HL-60/S4 treated with phorbol 12-myristate 13-acetate at 8.2 ng/mL for 4 days and 3 days (cell line): ENCODE data around the gene CD93.

ENCODE experiments used
- in situ Hi-C: fragments of 300-500 bp; cut with MboI; formaldehyde crosslinking; loops from 2 replicates; pipeline ENCODE4 v1.15.0; 2022; ENCODE audit warnings: low sequenced_read_pairs

Gene CD93

GRCh38 chr20:23062632-23063031 is 23.5 kb downstream of the CD93 start:
- in situ Hi-C loops, result loop anchor here (25.0 kb wide), 1 partner anchor 175 kb away; no protein-coding TSS in a partner anchor

DNA sequence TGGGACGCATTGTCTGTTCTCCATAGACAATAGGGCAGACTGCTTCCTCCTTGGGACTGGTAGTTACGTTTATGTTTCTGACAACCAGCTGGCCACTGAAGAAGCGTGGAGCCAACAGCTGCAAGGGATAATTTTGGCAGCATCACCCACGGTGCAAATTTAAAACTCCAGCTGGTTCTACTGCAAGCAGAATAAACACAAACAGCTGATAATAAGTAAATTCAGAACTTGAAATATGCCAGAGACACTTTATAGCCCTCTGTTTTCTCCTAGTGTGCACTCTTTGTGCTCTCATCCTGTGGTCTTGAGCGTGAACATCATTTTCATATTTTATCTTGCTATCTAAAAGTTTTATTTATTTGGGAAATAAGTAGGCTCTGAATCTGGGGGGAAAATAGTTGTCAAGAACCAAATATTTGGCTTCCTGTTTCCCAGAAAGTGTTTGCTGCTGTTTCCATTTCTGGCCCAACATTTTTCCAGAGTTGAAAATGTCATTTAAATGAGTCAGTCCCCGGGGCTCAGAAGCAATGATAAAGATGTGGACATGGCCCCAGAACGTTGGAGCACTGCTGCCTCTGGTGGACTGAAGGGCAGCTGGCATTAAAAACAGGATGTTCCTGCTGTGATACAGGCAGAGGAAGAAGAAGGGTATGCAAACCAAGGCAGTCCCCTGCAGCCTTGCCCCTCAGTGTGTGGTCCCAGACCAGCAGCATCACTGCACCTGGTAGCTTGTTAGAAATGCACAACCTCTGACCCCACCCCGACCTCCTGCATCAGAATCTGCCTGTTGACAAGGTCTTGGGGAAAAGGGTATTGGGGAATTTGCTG is 24.2 kb downstream of the CD93 start:
- in situ Hi-C loops, result loop anchor here (25.0 kb wide), 1 partner anchor 175 kb away; no protein-coding TSS in a partner anchor

DNA sequence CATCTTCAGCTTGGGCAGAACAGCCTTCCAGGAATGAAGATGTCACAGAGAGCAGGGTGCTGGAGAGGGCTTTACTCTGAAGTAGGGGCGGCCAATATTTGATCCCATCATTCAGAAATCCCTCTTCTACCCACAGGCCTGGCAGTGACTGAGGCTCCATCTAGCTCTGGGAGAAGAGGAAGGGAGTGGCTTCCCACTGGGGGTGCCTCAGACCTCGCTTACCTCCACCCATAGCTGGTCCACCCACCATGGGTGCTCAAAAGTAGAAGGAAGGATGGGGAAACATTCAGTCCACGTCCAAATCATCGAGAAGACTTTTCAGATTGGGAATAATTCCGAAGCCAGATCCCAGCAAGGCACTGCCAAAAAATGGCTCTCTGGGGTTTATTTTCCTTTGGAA is 24.9 kb downstream of the CD93 start:
- in situ Hi-C loops, result loop anchor here (25.0 kb wide), 1 partner anchor 176 kb away; no protein-coding TSS in a partner anchor

- in situ Hi-C loops, result loop anchor here (25.0 kb wide), 1 partner anchor 177 kb away; no protein-coding TSS in a partner anchor
These were observed 25.5 kb downstream of the CD93 start for GRCh38 chr20:23060629-23061028.

GRCh38 chr20:23059846-23060245 is 26.3 kb downstream of the CD93 start:
- in situ Hi-C loops, result loop anchor here (10.0 to 25.0 kb wide), 2 partner anchors 177 to 285 kb away; no protein-coding TSS in a partner anchor

GRCh38 chr20:23059001-23059400 is 27.1 kb downstream of the CD93 start:
- in situ Hi-C loops, result loop anchor here (10.0 to 25.0 kb wide), 2 partner anchors 178 to 286 kb away; no protein-coding TSS in a partner anchor

DNA sequence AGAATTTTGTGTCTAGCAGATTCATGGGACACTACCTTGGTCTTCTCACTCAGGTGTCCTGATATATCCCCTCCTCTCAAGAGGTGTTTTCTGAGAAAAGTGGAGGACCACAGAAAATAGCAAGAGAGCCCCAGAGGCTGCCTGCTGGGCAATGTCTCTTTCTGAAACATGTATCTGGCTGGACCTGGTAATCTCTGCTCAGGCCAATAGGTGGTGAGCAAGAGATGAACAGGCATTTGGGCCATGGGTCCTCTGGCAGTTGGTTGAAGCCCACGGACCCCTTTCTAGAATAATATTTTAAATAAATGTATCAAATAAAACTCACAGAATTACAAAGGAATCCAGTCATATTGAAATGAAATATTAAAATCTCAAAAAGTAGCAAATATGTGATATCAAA is 27.9 kb downstream of the CD93 start:
- in situ Hi-C loops, result loop anchor here (10.0 to 25.0 kb wide), 2 partner anchors 179 to 287 kb away; no protein-coding TSS in a partner anchor

DNA sequence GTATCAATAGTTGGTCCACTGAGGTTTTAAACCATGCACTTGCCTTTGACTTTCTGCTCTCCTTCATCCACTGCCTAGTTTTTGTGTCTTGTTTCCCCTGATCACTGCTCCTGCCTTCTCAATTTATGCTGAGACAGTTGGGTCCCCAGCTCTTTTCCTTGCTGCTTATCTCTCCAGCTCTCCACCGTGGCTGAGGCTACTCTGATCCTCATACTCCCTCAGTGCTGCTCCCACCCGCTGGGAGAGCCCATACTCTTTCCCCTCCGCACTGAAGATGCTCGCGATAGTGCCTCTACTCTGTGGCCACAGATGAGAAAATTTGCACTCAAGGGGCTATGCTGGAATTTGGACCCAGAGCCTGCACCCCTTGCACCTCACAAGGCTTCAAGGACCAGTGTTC is 33.2 kb downstream of the CD93 start:
- in situ Hi-C loops, result loop anchor here (10.0 to 25.0 kb wide), 2 partner anchors 184 to 292 kb away; no protein-coding TSS in a partner anchor

- in situ Hi-C loops, result loop anchor here (10.0 to 25.0 kb wide), 2 partner anchors 186 to 294 kb away; no protein-coding TSS in a partner anchor
These were observed 35.1 kb downstream of the CD93 start for GRCh38 chr20:23050847-23051627.

- in situ Hi-C loops, result loop anchor here (10.0 to 25.0 kb wide), 2 partner anchors 187 to 295 kb away; no protein-coding TSS in a partner anchor
These were observed 35.9 kb downstream of the CD93 start for GRCh38 chr20:23050076-23050838.

- in situ Hi-C loops, result loop anchor here (10.0 to 25.0 kb wide), 2 partner anchors 188 to 295 kb away; no protein-coding TSS in a partner anchor
These were observed 36.7 kb downstream of the CD93 start, which contains the start of gene THBD for GRCh38 chr20:23049201-23050075. THBD (minus strand) TSS chr20:23049672; CDS start chr20:23049504, 168 bp downstream.

- in situ Hi-C loops, result no loop called here
These were observed 37.6 kb downstream of the CD93 start for GRCh38 chr20:23048283-23049200.

DNA sequence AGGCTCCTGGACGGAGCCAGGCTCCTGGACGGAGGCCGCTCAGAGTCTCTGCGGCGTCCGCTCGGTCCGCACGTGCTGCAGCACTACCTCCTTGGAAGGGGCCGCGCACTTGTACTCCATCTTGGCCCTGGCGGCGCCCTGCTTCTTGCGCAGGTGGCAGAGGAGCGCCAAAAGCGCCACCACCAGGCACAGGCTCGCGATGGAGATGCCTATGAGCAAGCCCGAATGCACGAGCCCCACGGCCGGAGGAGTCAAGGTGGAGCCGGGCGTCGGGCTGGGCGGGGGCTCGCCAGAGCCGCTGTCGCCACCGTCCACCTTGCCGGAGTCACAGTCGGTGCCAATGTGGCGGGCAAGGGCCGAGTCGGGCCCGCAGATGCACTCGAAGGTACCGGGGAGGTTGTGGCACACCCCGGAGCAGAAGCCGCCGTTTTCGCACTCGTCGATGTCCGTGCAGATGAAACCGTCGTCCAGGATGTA is 38.3 kb downstream of the CD93 start:
- in situ Hi-C loops, result no loop called here

GRCh38 chr20:23047001-23047737 is 39.0 kb downstream of the CD93 start:
- in situ Hi-C loops, result no loop called here

GRCh38 chr20:23046431-23046830 is 39.7 kb downstream of the CD93 start:
- in situ Hi-C loops, result no loop called here

DNA sequence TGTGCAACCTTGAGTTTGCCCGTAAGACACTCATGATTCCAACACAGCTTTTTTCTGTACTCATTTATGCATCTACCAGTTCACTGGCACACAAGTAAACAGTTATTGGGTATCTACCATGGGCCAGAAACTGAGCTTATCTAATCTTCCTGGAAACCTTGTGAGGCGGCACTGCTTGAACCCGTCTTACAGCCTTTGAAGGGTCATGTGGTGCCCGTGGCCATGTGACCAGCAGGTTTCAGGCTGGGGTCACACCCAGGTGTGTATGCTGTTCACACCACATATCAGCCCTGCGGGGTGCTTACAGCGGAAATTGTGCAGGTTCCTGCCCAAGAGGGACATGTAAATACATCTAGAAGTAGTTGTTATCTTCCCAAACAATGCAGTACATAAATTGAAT is 42.7 kb downstream of the CD93 start:
- in situ Hi-C loops, result no loop called here

DNA sequence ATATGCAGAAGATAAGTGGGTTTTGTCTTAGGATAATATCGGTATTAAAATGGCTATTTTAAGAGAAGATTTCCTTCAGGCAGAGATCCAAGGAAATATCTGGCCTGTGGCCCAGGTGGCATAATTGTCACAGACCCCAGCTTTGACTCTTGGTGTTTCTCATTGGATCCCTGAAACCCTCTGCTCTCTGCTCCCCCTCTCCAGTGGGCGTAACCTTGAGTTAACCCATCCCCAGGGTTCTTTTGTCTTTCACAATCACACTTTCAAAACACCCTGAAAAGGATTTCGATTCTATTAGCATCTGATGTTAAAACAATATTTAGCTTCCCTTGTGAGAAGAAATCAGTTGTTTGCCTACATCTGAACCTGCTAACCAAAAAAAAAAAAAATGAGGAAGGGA is 43.9 kb downstream of the CD93 start:
- in situ Hi-C loops, result no loop called here
